Epithelial cell of alveolus of lung (primary cell): Measurements from ENCODE around the gene ITGAE. TPM values are rescaled to one million over a fixed set of nuclear protein-coding genes. Genes with fewer than 3 reads are reported as not detected.

ENCODE experiments used
- total RNA-seq: library from RNA; depleted of rRNA; stranded (reverse); fragments of >200 nt; gene quantifications from 2 replicates; pipeline ENCODE4 v1.2.1, GENCODE V29; 2015

Gene ITGAE
- 26.0 and 27.7 TPM in 2 replicates for total RNA-seq

GRCh38 chr17:3800362-3801271 lies at the start of gene ITGAE:
TSS of gene ITGAE (minus strand) at chr17:3801188. CDS start at chr17:3801144, 44 bp downstream.

DNA sequence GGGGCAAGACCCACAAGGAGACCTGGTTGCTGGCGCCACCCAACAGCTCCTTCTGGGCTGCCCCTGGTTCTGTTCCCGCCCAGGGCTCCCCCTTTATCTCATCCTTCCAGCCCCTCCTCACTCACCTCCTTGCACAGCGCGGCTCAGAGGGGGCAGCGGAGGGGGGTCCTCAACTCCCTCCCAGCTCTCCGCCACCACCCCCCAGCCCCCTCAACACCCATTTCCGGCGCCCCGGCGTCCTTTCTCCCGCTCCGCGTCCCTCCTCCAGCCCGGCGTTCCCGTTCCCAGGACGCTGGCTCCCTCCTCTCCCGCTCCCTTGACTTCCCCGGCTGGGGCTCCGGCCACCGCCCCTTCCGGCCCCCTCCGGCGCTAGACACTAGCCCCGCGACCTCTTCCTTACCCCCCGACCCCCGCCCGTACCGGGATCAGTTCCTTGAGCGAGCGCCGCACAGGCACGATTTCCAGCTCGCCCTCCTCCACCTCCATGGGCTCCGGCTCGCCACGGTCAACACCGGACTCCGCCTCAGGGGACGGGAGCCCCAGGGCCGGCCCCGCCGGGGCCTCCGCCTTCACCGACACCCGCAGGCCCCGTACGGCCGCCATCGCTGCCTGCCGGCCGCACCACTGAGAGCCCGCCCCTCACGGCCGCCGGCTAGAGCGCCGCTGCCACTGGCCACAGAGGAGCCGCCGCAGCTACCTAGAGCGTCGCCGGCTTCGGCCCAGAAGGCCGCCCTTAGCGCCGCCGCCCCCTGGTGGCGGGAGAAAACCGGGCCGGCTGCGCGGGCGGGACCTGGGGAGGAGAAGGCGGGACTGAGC lies 44.8 kb upstream of the ITGAE start, which contains the start of gene NCBP3:
TSS of gene NCBP3 (minus strand) at position 626 of the 816 bp plus-strand sequence. CDS start at position 603, 23 bp downstream.

DNA sequence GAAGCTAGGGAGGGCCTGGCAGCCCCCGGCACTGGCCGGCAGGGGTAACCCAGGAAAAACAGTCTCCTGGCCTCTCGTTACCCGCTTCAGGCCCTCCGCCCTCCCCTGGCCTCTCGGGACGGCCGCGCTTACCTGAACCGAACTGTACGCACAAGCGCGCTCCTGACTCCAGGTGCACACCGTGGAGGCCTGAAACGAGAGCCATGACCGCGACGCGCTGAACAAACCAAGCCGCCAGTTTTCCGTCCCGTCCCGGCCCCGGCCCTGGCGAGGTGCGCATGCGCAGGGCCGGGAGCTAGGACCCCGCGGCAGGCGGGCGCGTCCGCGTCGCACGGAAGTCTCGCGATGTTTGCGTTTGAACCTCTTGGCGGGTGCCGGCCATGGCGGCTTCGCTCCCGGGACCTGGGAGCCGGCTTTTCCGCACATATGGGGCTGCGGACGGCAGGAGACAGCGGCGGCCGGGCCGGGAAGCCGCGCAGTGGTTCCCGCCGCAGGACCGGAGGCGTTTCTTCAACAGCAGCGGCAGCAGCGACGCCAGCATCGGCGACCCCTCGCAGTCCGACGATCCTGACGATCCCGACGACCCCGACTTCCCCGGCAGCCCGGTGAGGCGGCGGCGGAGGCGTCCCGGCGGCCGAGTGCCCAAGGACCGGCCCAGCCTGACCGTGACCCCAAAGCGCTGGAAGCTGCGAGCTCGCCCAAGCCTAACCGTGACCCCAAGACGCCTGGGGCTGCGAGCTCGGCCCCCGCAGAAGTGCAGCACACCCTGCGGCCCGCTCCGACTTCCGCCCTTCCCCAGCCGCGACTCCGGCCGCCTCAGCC lies 77.2 kb downstream of the ITGAE start, which contains the start of gene HASPIN:
TSS of gene HASPIN (plus strand) at position 348 of the 822 bp plus-strand sequence. CDS start at position 381, 33 bp downstream.

GRCh38 chr17:3695723-3696411 lies 105.1 kb downstream of the ITGAE start, which contains the start of gene P2RX5:
TSS of gene P2RX5 (minus strand) at chr17:3696155. CDS start at chr17:3696005, 150 bp downstream.

GRCh38 chr17:3668279-3669084 lies 132.5 kb downstream of the ITGAE start, which contains the start of the genes EMC6 and TAX1BP3:
TSS of gene EMC6 (plus strand) at chr17:3668812. CDS start at chr17:3669147, 335 bp downstream.
TSS of gene TAX1BP3 (minus strand) at chr17:3668578. CDS start at chr17:3668526, 52 bp downstream.

Other genes starting within 250 kb of the ITGAE start
- gene TRPV3, start 243.4 kb downstream of the ITGAE start, total RNA-seq: 0.08 and 0.13 TPM in 2 replicates
- 0.26 and 2.2 TPM in 2 replicates for gene TRPV1, start 191.8 kb downstream of the ITGAE start, total RNA-seq
- 15.1 and 16.4 TPM in 2 replicates for gene SHPK, start 164.9 kb downstream of the ITGAE start, total RNA-seq
- 13.8 and 47.3 TPM in 2 replicates for gene CTNS, start 164.4 kb downstream of the ITGAE start, total RNA-seq
- gene TAX1BP3, start 132.6 kb downstream of the ITGAE start, total RNA-seq: 154 and 375 TPM in 2 replicates
- gene EMC6, start 132.4 kb downstream of the ITGAE start, total RNA-seq: 12.3 and 26.0 TPM in 2 replicates
- gene P2RX5, start 105.0 kb downstream of the ITGAE start, total RNA-seq: 0.88 and 3.6 TPM in 2 replicates
- gene HASPIN, start 77.3 kb downstream of the ITGAE start, total RNA-seq: 4.6 and 8.0 TPM in 2 replicates
- gene NCBP3, start 45.1 kb upstream of the ITGAE start, total RNA-seq: 14.9 and 27.9 TPM in 2 replicates
- 0.96 and 3.0 TPM in 2 replicates for gene CAMKK1, start 91.9 kb upstream of the ITGAE start, total RNA-seq
- gene P2RX1, start 115.3 kb upstream of the ITGAE start, total RNA-seq: 0.26 and 0.48 TPM in 2 replicates
- gene ATP2A3, start 163.2 kb upstream of the ITGAE start, total RNA-seq: 5.0 and 24.2 TPM in 2 replicates